Head of caudate nucleus (tissue), 42 donors: Measurements from ENCODE around the gene S100G.
"Not testable (repeated sequence)": the region's sequence is repeated elsewhere in the genome, so short reads cannot be mapped to it uniquely, and the experiment has no call there.

Experiments used
- DNase-seq, 42 donors: peaks; one replicate each; pipeline versions ENCODE4 v3.0.0 to v3.0.0-alpha.2; 2020 to 2021; ENCODE audit warnings: mixed read lengths in 7 of 42
- intact Hi-C: fragments of 100-400 bp; cut with DNase I; formaldehyde crosslinking; loops from one replicate; pipeline ENCODE4 v1.15.0; 2022

S100G gene

DNA sequence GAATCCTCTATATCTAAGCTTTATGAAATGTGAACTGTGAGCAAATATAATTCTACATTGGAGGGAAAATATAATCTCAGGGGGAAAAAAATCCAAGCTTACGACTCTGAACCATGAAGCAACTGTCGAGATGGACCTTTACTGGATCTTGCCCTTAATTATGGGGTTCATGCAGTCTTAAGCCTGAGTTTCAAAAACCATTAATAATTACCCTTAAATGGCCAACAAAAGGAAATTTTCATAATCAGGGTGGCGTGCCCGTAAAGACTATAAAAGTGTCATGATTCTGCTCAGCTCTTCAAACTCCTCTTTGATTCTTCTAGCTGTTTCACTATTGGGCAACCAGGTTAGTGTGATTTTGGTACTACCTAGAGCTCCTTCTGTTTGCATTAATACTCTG, at the start of gene S100G:
Gene S100G (plus strand): TSS at position 301 of the 400 bp plus-strand sequence. CDS start 849 bp downstream, outside the sequence.
- DNase-seq = no peak
- intact Hi-C loops = no loop called here

DNA sequence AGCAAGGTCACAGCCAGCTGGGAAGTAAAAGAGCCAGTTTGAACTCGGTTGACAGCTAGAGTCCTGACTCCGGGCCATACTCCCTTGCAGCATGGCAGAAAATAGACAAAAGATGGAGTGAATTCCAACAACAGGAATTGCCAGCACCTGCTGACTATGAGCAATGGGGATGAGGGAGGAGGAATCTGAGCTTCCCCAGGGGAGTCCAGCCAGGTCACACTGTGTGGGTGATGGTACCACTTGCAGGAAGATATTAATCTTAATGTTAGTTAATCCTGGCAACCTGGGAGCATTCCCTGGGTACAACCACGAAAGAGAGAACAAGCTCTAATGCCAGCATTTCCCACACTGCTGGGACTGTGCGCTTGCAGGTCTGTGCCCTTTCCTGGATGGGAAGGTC, 48.1 kb upstream of the S100G start:
- intact Hi-C loops = no loop called here
- DNase-seq = no peak

- intact Hi-C loops, DNase-seq: not testable (repeated sequence)
Measured at GRCh38 chrX:16603235-16603634, 46.7 kb upstream of the S100G start.

- no peak for DNase-seq
- intact Hi-C loops = no loop called here
Measured at GRCh38 chrX:16603822-16604221, 46.1 kb upstream of the S100G start.

- DNase-seq = no peak
- intact Hi-C loops = no loop called here
Measured at GRCh38 chrX:16604337-16604736, 45.6 kb upstream of the S100G start.

GRCh38 chrX:16606142-16606720, 43.7 kb upstream of the S100G start:
- no peak for DNase-seq
- intact Hi-C loops = no loop called here

GRCh38 chrX:16610121-16610621, 39.8 kb upstream of the S100G start:
- DNase-seq = no peak
- intact Hi-C loops = no loop called here

GRCh38 chrX:16610654-16611053, 39.3 kb upstream of the S100G start:
- intact Hi-C loops, DNase-seq: not testable (repeated sequence)

GRCh38 chrX:16612257-16612897, 37.6 kb upstream of the S100G start:
- intact Hi-C loops = no loop called here
- DNase-seq = no peak

DNA sequence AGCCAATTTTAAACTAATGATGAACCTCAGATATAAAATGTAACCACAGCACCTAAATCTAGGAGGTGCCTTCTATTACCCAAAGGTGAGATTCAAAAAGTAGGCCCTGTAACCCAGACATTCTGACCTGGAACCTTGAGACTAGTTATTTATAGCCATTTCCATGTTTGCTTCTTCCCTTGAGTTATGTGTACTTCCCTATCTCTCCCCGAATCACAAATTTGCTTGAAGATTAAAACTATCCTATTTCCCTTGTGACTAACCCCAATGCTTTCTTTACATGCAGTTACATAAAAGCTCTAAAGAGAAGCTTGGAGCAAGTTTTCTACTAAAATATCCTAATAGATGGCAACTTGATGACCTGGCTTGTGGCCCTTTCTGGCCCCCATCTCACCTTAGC, 32.6 kb upstream of the S100G start:
- no peak for DNase-seq
- intact Hi-C loops = no loop called here

DNA sequence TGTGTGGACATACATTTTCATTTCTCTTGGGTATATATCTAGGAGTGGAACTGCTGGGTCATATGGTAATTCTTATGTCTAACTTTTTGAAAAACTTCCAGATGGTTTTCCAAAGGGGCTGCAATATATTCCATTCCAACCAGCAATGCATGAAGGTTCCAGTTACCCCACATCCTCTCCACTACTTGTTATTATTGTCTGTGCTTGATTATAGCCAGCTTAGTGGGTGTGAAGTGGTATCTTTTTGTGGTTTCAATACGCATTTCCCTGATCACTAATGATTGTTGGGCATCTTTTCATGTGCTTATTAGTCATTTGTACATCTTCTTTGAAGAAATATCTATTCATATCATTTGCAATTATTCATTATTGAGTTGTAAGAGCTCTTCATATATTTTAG, 31.5 kb upstream of the S100G start:
- intact Hi-C loops = no loop called here
- DNase-seq = no peak

GRCh38 chrX:16619024-16619423, 30.9 kb upstream of the S100G start:
- intact Hi-C loops = no loop called here
- DNase-seq = no peak

GRCh38 chrX:16628511-16628910, 21.4 kb upstream of the S100G start:
- DNase-seq, intact Hi-C loops: not testable (repeated sequence)

GRCh38 chrX:16628946-16629595, 20.9 kb upstream of the S100G start:
- no peak for DNase-seq
- intact Hi-C loops = no loop called here

- intact Hi-C loops = no loop called here
Measured at GRCh38 chrX:16629909-16630308, 20.0 kb upstream of the S100G start.

GRCh38 chrX:16633754-16634153, 16.2 kb upstream of the S100G start:
- intact Hi-C loops = no loop called here
- DNase-seq = no peak

More at GRCh38 chrX:16629909-16630308, 20.0 kb upstream of the S100G start:
- no peak for DNase-seq

DNA sequence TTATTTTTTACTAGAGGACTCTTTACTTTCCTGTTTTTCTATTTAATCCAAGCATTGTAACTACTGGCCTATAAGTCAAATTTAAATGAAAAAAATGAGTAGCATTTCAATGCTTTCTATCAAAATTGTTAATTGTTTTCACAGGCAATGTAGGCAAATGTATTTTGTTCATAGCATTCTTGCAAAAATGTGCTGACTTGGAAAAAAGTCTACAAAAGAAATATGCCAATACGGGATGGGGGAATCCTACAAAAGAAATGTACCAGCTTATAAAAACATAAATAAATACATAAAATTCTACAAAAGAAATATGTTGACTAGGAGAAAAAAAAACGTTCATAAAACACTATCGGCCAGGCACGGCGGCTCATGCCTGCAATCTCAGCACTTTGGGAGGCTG, 14.9 kb upstream of the S100G start:
- intact Hi-C loops = no loop called here

GRCh38 chrX:16635596-16635995, 14.4 kb upstream of the S100G start:
- no peak for DNase-seq
- intact Hi-C loops = no loop called here

More for the DNA sequence above, 14.9 kb upstream of the S100G start:
- DNase-seq = no peak

- intact Hi-C loops = no loop called here
- DNase-seq = no peak
Measured at GRCh38 chrX:16638533-16638932, 11.4 kb upstream of the S100G start.

DNA sequence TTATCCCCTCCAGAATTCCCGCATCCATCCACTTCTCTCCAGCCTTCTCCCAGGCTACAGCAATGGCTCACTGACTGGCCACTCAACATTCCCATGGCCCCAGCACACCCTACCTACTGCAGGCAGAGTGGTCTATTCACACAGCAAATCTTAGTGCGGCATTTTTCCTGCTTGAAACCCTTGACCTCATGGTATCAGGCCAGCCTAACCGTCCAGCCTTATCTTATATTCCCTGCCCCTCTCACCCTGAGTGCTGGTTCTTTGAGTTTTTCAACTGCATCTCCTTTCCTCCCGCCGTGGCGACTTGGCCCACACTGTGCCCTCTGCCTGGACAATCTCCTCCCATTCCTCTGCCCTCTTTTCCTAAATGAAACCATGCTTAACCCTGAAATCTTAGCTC, 10.0 kb upstream of the S100G start:
- DNase-seq = no peak
- intact Hi-C loops = no loop called here

- intact Hi-C loops = no loop called here
- no peak for DNase-seq
Measured at GRCh38 chrX:16640823-16641222, 9.1 kb upstream of the S100G start.
